GM15510 (cell line): ENCODE results near the gene VAV2.

Experiments used
- POLR2A ChIP-seq: IDR thresholded peaks from 3 replicates; pipeline ENCODE4 v1.6.1; 2011; ENCODE audit warnings: borderline replicate concordance; ENCODE audit not compliant: insufficient read length; ENCODE audit errors: extremely low read depth

The VAV2 gene

GRCh38 chr9:133807037-133807436 is 185.1 kb downstream of the VAV2 start:
- TF ChIP-seq POLR2A = no peak

GRCh38 chr9:133806623-133807010 is 185.5 kb downstream of the VAV2 start:
- TF ChIP-seq POLR2A = no peak

- TF ChIP-seq POLR2A = no peak
Measured at GRCh38 chr9:133805876-133806622, 186.1 kb downstream of the VAV2 start.

DNA sequence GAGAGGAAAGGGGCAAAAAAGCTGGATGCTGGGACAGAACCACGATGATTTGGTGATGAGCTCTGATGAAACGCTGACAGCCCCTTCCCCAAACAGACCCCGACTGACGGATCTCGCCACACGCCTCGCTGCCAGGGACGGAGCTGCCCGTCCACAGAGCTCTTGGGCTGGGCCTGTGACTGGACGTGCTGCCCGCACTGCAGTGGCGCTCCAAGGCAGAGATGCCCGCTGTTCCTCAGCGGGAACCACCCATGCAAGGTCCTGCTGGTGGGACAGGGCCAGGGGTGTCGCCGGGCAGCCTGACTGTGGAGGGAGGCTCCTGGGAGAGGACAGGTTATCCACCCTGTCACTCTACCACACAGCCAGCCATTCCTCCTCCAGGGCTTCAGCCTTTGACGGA is 187.9 kb downstream of the VAV2 start:
- TF ChIP-seq POLR2A = no peak

- TF ChIP-seq POLR2A = no peak
Measured at GRCh38 chr9:133803745-133804144, 188.4 kb downstream of the VAV2 start.

- TF ChIP-seq POLR2A = no peak
Measured at GRCh38 chr9:133803028-133803585, 189.0 kb downstream of the VAV2 start.

- no peak for TF ChIP-seq POLR2A
Measured at GRCh38 chr9:133801739-133802138, 190.4 kb downstream of the VAV2 start.

GRCh38 chr9:133800266-133800665 is 191.9 kb downstream of the VAV2 start:
- TF ChIP-seq POLR2A = no peak

- TF ChIP-seq POLR2A = no peak
Measured at GRCh38 chr9:133799716-133800115, 192.4 kb downstream of the VAV2 start.

GRCh38 chr9:133799106-133799505 is 193.0 kb downstream of the VAV2 start:
- no peak for TF ChIP-seq POLR2A

- TF ChIP-seq POLR2A = no peak
Measured at GRCh38 chr9:133798160-133798559, 194.0 kb downstream of the VAV2 start.

DNA sequence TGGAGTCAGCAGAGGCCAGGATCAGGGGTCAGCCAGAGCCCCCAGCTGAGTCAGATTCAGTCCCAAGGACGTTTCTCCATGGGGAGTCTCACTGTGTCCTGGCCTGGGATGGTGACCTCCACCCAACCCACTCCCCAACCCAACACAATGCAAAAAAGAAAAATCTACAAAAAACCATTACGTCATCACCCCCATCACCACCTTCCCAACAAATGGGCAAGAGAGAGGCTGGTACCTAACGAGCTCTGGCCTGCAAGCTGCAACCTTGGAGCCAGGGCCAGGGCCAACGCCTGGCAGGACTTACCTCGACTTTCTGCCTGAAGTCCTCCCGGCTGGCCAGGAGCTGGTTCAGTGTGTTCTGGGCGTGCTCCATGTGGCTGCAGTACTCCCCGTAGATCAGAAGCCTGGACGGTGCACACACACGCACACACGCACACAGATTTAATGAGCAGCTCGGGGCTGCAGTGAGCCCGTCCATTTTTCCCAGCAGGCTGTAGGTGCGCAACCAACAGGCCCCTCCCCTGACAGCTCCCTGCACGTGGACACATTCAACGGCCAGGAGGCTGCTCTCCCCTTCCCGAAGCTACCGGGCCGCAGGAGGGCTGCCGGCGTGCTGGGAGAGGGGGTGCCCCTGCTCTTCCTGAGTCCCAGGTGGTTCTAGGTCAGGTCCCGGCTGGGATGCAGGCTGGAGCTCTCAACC is 194.6 kb downstream of the VAV2 start:
- TF ChIP-seq POLR2A = no peak

DNA sequence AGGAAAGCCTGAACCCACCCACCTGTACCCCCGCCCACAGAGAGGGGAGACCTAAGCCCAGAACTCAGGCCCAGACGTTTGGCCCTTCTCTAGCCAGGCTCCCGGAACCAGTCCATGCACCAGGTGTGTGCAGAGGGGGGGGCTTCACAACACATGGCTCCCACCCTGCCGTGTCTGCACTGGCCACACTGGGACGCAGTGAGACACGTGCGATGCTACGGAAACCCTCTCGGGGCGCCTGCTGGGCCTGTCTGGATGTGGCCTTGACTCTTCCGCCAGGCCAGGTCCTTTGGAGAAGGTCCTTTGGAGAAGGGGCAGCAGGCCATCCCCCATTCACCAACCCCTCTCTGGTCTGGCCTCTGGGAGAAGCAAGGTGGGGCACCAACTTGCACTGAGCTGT is 195.6 kb downstream of the VAV2 start:
- no peak for TF ChIP-seq POLR2A

GRCh38 chr9:133795049-133795448 is 197.1 kb downstream of the VAV2 start:
- no peak for TF ChIP-seq POLR2A

GRCh38 chr9:133794016-133794760 is 197.9 kb downstream of the VAV2 start:
- no peak for TF ChIP-seq POLR2A

GRCh38 chr9:133793471-133793870 is 198.7 kb downstream of the VAV2 start:
- TF ChIP-seq POLR2A = no peak
